ENCODE data around the gene TAX1BP3. TPM values are rescaled to one million over a fixed set of nuclear protein-coding genes. Genes with fewer than 3 reads are reported as not detected.

TAX1BP3 gene
- total and polyA plus RNA-seq, 2 of the 13 experiments (the other 11 are each of a cell fraction or from before 2014, with no cell fraction given) = 16.7 to 45.1 TPM

DNA sequence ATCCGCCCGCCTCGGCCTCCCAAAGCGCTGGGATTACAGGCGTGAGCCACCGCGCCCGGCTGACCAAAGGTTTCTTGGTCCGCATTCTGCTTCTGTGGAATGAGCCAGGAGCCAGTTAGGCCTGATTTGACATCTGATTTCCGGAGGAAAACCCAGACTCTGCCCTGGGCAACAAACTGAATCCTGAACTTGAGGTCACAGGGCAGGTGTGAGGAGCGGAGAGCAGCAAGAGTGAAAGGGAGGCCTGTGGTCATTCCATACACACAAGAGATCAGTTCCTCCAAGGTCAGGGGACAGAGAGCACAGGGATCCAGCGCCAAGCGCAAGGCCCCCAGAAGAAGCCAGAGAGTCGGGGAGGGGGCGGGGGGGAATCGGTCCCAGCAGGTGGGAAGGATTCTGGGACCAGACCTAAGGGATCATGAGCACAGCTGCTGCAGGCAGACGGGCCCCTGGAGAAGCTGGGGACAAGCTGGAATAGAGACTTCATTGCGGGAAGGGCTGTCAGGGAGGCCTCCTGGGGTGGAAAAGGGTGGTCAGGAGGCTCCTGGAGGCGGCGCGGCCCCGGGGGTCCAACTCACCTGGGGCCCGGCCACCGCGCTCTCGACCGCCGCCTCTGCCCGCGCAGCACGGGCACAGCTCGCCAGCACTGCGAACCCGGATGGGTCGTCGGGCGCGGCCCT, 32.8 kb downstream of the TAX1BP3 start (continued):
- no peak for TF ChIP-seq DBP (CRISPR knock-in tag; IDR thresholded peaks at IDR 0.05; ENCODE audit: not compliant biosample characterization)
- TF ChIP-seq ZNF205 (CRISPR knock-in tag; IDR thresholded peaks at IDR 0.05) = no peak
- TF ChIP-seq IRF2 (CRISPR knock-in tag; IDR thresholded peaks at IDR 0.05) = no peak
- TF ChIP-seq, protein P1, sequence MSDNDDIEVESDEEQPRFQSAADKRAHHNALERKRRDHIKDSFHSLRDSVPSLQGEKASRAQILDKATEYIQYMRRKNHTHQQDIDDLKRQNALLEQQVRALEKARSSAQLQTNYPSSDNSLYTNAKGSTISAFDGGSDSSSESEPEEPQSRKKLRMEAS (IDR thresholded peaks at IDR 0.05) = peak; percentile 23; the same call in 1 of the 2 replicates
- no peak for TF ChIP-seq MTA3 (CRISPR knock-in tag; IDR thresholded peaks at IDR 0.05)
- TF ChIP-seq, protein P2, sequence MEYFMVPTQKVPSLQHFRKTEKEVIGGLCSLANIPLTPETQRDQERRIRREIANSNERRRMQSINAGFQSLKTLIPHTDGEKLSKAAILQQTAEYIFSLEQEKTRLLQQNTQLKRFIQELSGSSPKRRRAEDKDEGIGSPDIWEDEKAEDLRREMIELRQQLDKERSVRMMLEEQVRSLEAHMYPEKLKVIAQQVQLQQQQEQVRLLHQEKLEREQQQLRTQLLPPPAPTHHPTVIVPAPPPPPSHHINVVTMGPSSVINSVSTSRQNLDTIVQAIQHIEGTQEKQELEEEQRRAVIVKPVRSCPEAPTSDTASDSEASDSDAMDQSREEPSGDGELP (IDR thresholded peaks at IDR 0.05; ENCODE audit: borderline replicate concordance, low read depth) = no peak
- TF ChIP-seq STAT5B (CRISPR knock-in tag; IDR thresholded peaks at IDR 0.05) = no peak
- no peak for TF ChIP-seq ATAD3A (CRISPR knock-in tag; IDR thresholded peaks at IDR 0.05)
- TF ChIP-seq KLF13 (CRISPR knock-in tag; IDR thresholded peaks at IDR 0.05) = no peak
- TF ChIP-seq ZBTB25 (CRISPR knock-in tag; IDR thresholded peaks at IDR 0.05) = no peak; the same call in 1 of the 2 replicates
- 0 out of 2 replicates have a peak, but pooled peaks have one; percentile 27 for TF ChIP-seq ARID3A (IDR thresholded peaks at IDR 0.05; ENCODE audit: low read depth, low read length)
- no peak for TF ChIP-seq TCF7 (IDR thresholded peaks at IDR 0.05; ENCODE audit: low read depth)
- no peak for TF ChIP-seq FOXJ3 (CRISPR knock-in tag; IDR thresholded peaks at IDR 0.05; ENCODE audit: borderline replicate concordance)
- no peak for TF ChIP-seq ZNF790 (CRISPR knock-in tag; IDR thresholded peaks at IDR 0.05; ENCODE audit: borderline replicate concordance)
- TF ChIP-seq CTCF (CRISPR knock-in tag; IDR thresholded peaks at IDR 0.05) = no peak
- TF ChIP-seq MXD3 (CRISPR knock-in tag; IDR thresholded peaks at IDR 0.05) = no peak
- TF ChIP-seq ZNF501 (CRISPR knock-in tag; IDR thresholded peaks at IDR 0.05) = no peak
- TF ChIP-seq CHCHD3 (CRISPR knock-in tag; IDR thresholded peaks at IDR 0.05) = no peak; the same call in 1 of the 2 replicates
- TF ChIP-seq, protein P3, sequence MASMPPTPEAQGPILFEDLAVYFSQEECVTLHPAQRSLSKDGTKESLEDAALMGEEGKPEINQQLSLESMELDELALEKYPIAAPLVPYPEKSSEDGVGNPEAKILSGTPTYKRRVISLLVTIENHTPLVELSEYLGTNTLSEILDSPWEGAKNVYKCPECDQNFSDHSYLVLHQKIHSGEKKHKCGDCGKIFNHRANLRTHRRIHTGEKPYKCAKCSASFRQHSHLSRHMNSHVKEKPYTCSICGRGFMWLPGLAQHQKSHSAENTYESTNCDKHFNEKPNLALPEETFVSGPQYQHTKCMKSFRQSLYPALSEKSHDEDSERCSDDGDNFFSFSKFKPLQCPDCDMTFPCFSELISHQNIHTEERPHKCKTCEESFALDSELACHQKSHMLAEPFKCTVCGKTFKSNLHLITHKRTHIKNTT (CRISPR knock-in tag; IDR thresholded peaks at IDR 0.05) = no peak
